SU-DHL-6 (cell line): ENCODE data around the gene ADRA2A.

Experiments used
- H2AFZ ChIP-seq: fragments of 200-600 bp; sonication (generic); 2 replicates; pipeline ENCODE4 v1.6.1; 2014; ENCODE audit warnings: low read depth, mild to moderate bottlenecking, moderate library complexity, mixed read lengths, antibody characterized with exemption, low read length; ENCODE audit not compliant: severe bottlenecking
- H3F3A ChIP-seq: fragments of 200-600 bp; shearing (Covaris generic); 2 replicates; pipeline ENCODE4 v1.6.0; 2016; ENCODE audit warnings: antibody characterized with exemption, mild to moderate bottlenecking; ENCODE audit not compliant: insufficient read depth
- H3K27ac ChIP-seq: fragments of 200-600 bp; sonication (generic); 2 replicates; pipeline ENCODE4 v1.5.1; 2016; ENCODE audit warnings: low read depth, mild to moderate bottlenecking, low read length, moderate library complexity, mixed read lengths
- H3K27me3 ChIP-seq: fragments of 200-600 bp; sonication (generic), shearing (Covaris generic); 2 replicates; pipeline ENCODE4 v1.6.0; 2014; ENCODE audit warnings: mild to moderate bottlenecking, low read length
- H3K36me3 ChIP-seq: fragments of 200-600 bp; sonication (generic); 2 replicates; pipeline ENCODE4 v1.6.1; 2014; ENCODE audit warnings: mild to moderate bottlenecking, low read length, mixed read lengths
- H3K4me2 ChIP-seq: fragments of 300-600, 200-600 bp; shearing (Covaris generic), sonication (generic); 2 replicates; pipeline ENCODE4 v1.6.0; 2014; ENCODE audit warnings: low read length, low read depth, mild to moderate bottlenecking; ENCODE audit not compliant: poor library complexity, severe bottlenecking
- H3K4me3 ChIP-seq: fragments of 200-600 bp; sonication (generic); 2 replicates; pipeline ENCODE4 v1.5.1; 2014; ENCODE audit warnings: antibody characterized with exemption, low read length, mild to moderate bottlenecking, mixed read lengths; ENCODE audit not compliant: insufficient read depth, poor library complexity, severe bottlenecking
- H3K79me2 ChIP-seq: fragments of 200-600 bp; sonication (generic); 2 replicates; pipeline ENCODE4 v1.6.1; 2014; ENCODE audit warnings: mild to moderate bottlenecking, low read length, moderate library complexity; ENCODE audit not compliant: insufficient read depth
- H3K9ac ChIP-seq: fragments of 200-600 bp; sonication (generic); 2 replicates; pipeline ENCODE4 v1.7.0; 2014; ENCODE audit warnings: mild to moderate bottlenecking, low read length
- H3K9me2 ChIP-seq: fragments of 200-600 bp; sonication (generic); replicated peaks from 2 replicates; pipeline ENCODE4 v1.6.1; 2014; ENCODE audit warnings: low read length; ENCODE audit not compliant: insufficient read depth
- H3K9me3 ChIP-seq: fragments of 200-600 bp; sonication (generic); 2 replicates; pipeline ENCODE4 v1.6.1; 2014; ENCODE audit warnings: low read length, mixed read lengths; ENCODE audit not compliant: insufficient read depth
- H4K20me1 ChIP-seq: fragments of 200-600 bp; sonication (generic); 2 replicates; pipeline ENCODE4 v1.6.1; 2014; ENCODE audit warnings: low read depth, mild to moderate bottlenecking, antibody characterized with exemption, low read length, moderate library complexity, mixed read lengths
- CTCF ChIP-seq: fragments of 200-600 bp; sonication (generic); IDR thresholded peaks from one replicate; pipeline ENCODE4 v1.5.1; 2017; ENCODE audit warnings: antibody characterized with exemption, mild to moderate bottlenecking, low read length, moderate library complexity; ENCODE audit not compliant: insufficient read depth, poor library complexity, severe bottlenecking
- EZH2phosphoT487 ChIP-seq: fragments of 200-600 bp; sonication (generic), shearing (Covaris generic); conservative IDR thresholded peaks from 2 replicates; pipeline ENCODE4 v1.6.1; 2018; ENCODE audit warnings: mild to moderate bottlenecking, antibody characterized with exemption, low read length, moderate library complexity, mixed read lengths

Gene ADRA2A

GRCh38 chr10:111106081-111106480 is 29.3 kb downstream of the ADRA2A start:
- Histone ChIP-seq H3K36me3 (no peaks in the 10 kb centered on the region), H3K79me2 (no peaks in the 10 kb centered on the region), H3K27ac (no peak overlapping the region), H2AFZ (no peak overlapping the region), H4K20me1 (no peaks in the 10 kb centered on the region), H3K9me3 (no peaks in the 10 kb centered on the region), H3K27me3 (peaks cover 6% of the 10 kb centered on the region; the same call in 1 of the 2 replicates), H3K4me2 (no peak overlapping the region), H3K4me3 (no peak overlapping the region), H3F3A (no peaks in the 10 kb centered on the region), H3K9ac (no peak overlapping the region), H3K9me2 (no peaks in the 10 kb centered on the region; the same call in 1 of the 2 replicates)
- TF ChIP-seq CTCF (no peak), EZH2phosphoT487 (no peak)

GRCh38 chr10:111107023-111107422 is 30.2 kb downstream of the ADRA2A start:
- Histone ChIP-seq H3K9me3 (no peaks in the 10 kb centered on the region), H3K27me3 (peaks cover 6% of the 10 kb centered on the region; the same call in 1 of the 2 replicates), H3K9ac (no peak overlapping the region), H3K9me2 (no peaks in the 10 kb centered on the region; the same call in 1 of the 2 replicates), H3F3A (no peaks in the 10 kb centered on the region), H3K4me3 (no peak overlapping the region), H4K20me1 (no peaks in the 10 kb centered on the region), H3K27ac (no peak overlapping the region), H2AFZ (no peak overlapping the region), H3K36me3 (no peaks in the 10 kb centered on the region), H3K4me2 (no peak overlapping the region), H3K79me2 (no peaks in the 10 kb centered on the region)
- TF ChIP-seq EZH2phosphoT487 (no peak), CTCF (no peak)

GRCh38 chr10:111107846-111108245 is 31.0 kb downstream of the ADRA2A start:
- Histone ChIP-seq H4K20me1 (no peaks in the 10 kb centered on the region), H3K9me2 (no peaks in the 10 kb centered on the region; the same call in 1 of the 2 replicates), H3K4me3 (no peak overlapping the region), H3F3A (no peaks in the 10 kb centered on the region), H3K9ac (no peak overlapping the region), H3K27me3 (peaks cover 6% of the 10 kb centered on the region; the same call in 1 of the 2 replicates), H3K9me3 (no peaks in the 10 kb centered on the region), H3K4me2 (no peak overlapping the region), H3K79me2 (no peaks in the 10 kb centered on the region), H3K36me3 (no peaks in the 10 kb centered on the region), H2AFZ (no peak overlapping the region), H3K27ac (no peak overlapping the region)
- TF ChIP-seq CTCF, result no peak
- no peak for TF ChIP-seq EZH2phosphoT487

- Histone ChIP-seq H3F3A (no peaks in the 10 kb centered on the region), H3K4me2 (no peak overlapping the region), H3K79me2 (no peaks in the 10 kb centered on the region), H3K27me3 (peaks cover 6% of the 10 kb centered on the region; the same call in 1 of the 2 replicates), H2AFZ (no peak overlapping the region), H3K4me3 (no peak overlapping the region), H3K9me2 (no peaks in the 10 kb centered on the region; the same call in 1 of the 2 replicates), H3K9ac (no peak overlapping the region), H3K9me3 (no peaks in the 10 kb centered on the region), H3K27ac (no peak overlapping the region), H4K20me1 (no peaks in the 10 kb centered on the region), H3K36me3 (no peaks in the 10 kb centered on the region)
- TF ChIP-seq EZH2phosphoT487, result no peak
Observed at GRCh38 chr10:111108441-111108840, 31.6 kb downstream of the ADRA2A start.
